CMK (cell line): ENCODE data around the gene MAMDC2.

Source experiments
- DNase-seq: peaks from one replicate; pipeline ENCODE4 v3.0.0-alpha.2; 2010; ENCODE audit warnings: low read depth

MAMDC2 gene

GRCh38 chr9:70043689-70044489 lies at the start of gene MAMDC2:
Gene MAMDC2, plus strand, starts transcription at chr9:70043848. Its CDS starts 350 bp downstream, at chr9:70044198.
- no peak for DNase-seq

GRCh38 chr9:69995846-69996245 lies 47.8 kb upstream of the MAMDC2 start:
- no peak for DNase-seq

- no peak for DNase-seq
These were observed 46.7 kb upstream of the MAMDC2 start for GRCh38 chr9:69996967-69997366.

- no peak for DNase-seq
These were observed 46.1 kb upstream of the MAMDC2 start for GRCh38 chr9:69997524-69997923.

GRCh38 chr9:69999315-69999714 lies 44.3 kb upstream of the MAMDC2 start:
- no peak for DNase-seq

GRCh38 chr9:70000469-70000868 lies 43.2 kb upstream of the MAMDC2 start:
- no peak for DNase-seq

GRCh38 chr9:70003901-70004714 lies 39.5 kb upstream of the MAMDC2 start:
- no peak for DNase-seq

GRCh38 chr9:70006306-70006705 lies 37.3 kb upstream of the MAMDC2 start:
- no peak for DNase-seq

- no peak for DNase-seq
These were observed 35.8 kb upstream of the MAMDC2 start for GRCh38 chr9:70007831-70008230.

GRCh38 chr9:70010015-70010414 lies 33.6 kb upstream of the MAMDC2 start:
- DNase-seq = no peak

GRCh38 chr9:70011366-70011765 lies 32.3 kb upstream of the MAMDC2 start:
- no peak for DNase-seq

- DNase-seq = no peak
These were observed 31.1 kb upstream of the MAMDC2 start for GRCh38 chr9:70012569-70012968.

- DNase-seq = no peak
These were observed 30.0 kb upstream of the MAMDC2 start for GRCh38 chr9:70013598-70014196.

- DNase-seq = no peak
These were observed 28.5 kb upstream of the MAMDC2 start for GRCh38 chr9:70015099-70015498.

GRCh38 chr9:70020217-70020616 lies 23.4 kb upstream of the MAMDC2 start:
- no peak for DNase-seq

GRCh38 chr9:70020991-70021571 lies 22.6 kb upstream of the MAMDC2 start:
- DNase-seq = no peak

- no peak for DNase-seq
These were observed 15.4 kb upstream of the MAMDC2 start for GRCh38 chr9:70028287-70028686.

GRCh38 chr9:70030156-70030555 lies 13.5 kb upstream of the MAMDC2 start:
- no peak for DNase-seq

GRCh38 chr9:70031141-70031545 lies 12.5 kb upstream of the MAMDC2 start:
- no peak for DNase-seq

- no peak for DNase-seq
These were observed 9.4 kb upstream of the MAMDC2 start for GRCh38 chr9:70034271-70034711.

- no peak for DNase-seq
These were observed 8.0 kb upstream of the MAMDC2 start for GRCh38 chr9:70035691-70036090.

GRCh38 chr9:70036641-70037040 lies 7.0 kb upstream of the MAMDC2 start:
- no peak for DNase-seq
